ENCODE data around the gene DLG5.
"Not testable (repeated sequence)": the region's sequence is repeated elsewhere in the genome, so short reads cannot be mapped to it uniquely, and the experiment has no call there.

The DLG5 gene

GRCh38 chr10:77771450-77771849 is 155.1 kb downstream of the DLG5 start:
- no peaks in the 10 kb centered on the region for H3K4me1 Mint-ChIP-seq (ENCODE audit: low read depth)
- no peak overlapping the region for H3K27ac Mint-ChIP-seq
- H3K4me3 Mint-ChIP-seq = no peak overlapping the region
- H3K9me3 Mint-ChIP-seq (ENCODE audit: low read depth) = peaks cover 4% of the 10 kb centered on the region
- H3K36me3 Mint-ChIP-seq = no peaks in the 10 kb centered on the region
- no peaks in the 10 kb centered on the region for H3K27me3 Mint-ChIP-seq

- H3K36me3 Mint-ChIP-seq = no peaks in the 10 kb centered on the region
- H3K27ac Mint-ChIP-seq = no peak overlapping the region
- H3K9me3 Mint-ChIP-seq (ENCODE audit: low read depth) = no peaks in the 10 kb centered on the region
- H3K4me1 Mint-ChIP-seq (ENCODE audit: low read depth) = no peaks in the 10 kb centered on the region
- no peak overlapping the region for H3K4me3 Mint-ChIP-seq
- no peaks in the 10 kb centered on the region for H3K27me3 Mint-ChIP-seq
These were observed 155.7 kb downstream of the DLG5 start for GRCh38 chr10:77770868-77771175.

- Mint-ChIP-seq H3K27ac (no peak overlapping the region), H3K4me3 (no peak overlapping the region), H3K9me3 (ENCODE audit: low read depth) (no peaks in the 10 kb centered on the region), H3K27me3 (no peaks in the 10 kb centered on the region), H3K4me1 (ENCODE audit: low read depth) (no peaks in the 10 kb centered on the region), H3K36me3 (no peaks in the 10 kb centered on the region)
These were observed 156.3 kb downstream of the DLG5 start for GRCh38 chr10:77770081-77770867.

GRCh38 chr10:77768039-77768438 is 158.5 kb downstream of the DLG5 start:
- Mint-ChIP-seq H3K4me3 (no peak overlapping the region), H3K36me3 (no peaks in the 10 kb centered on the region), H3K27ac (no peak overlapping the region), H3K9me3 (ENCODE audit: low read depth) (no peaks in the 10 kb centered on the region), H3K4me1 (ENCODE audit: low read depth) (no peaks in the 10 kb centered on the region), H3K27me3 (no peaks in the 10 kb centered on the region)

- no peaks in the 10 kb centered on the region for H3K27me3 Mint-ChIP-seq
- H3K4me3 Mint-ChIP-seq = no peak overlapping the region
- H3K27ac Mint-ChIP-seq = no peak overlapping the region
- H3K9me3 Mint-ChIP-seq (ENCODE audit: low read depth) = no peaks in the 10 kb centered on the region
- no peaks in the 10 kb centered on the region for H3K4me1 Mint-ChIP-seq (ENCODE audit: low read depth)
- H3K36me3 Mint-ChIP-seq = no peaks in the 10 kb centered on the region
These were observed 162.8 kb downstream of the DLG5 start for GRCh38 chr10:77763453-77764430.

- H3K4me1 Mint-ChIP-seq (ENCODE audit: low read depth); H3K36me3 Mint-ChIP-seq; H3K4me3 Mint-ChIP-seq; H3K27me3 Mint-ChIP-seq; H3K27ac Mint-ChIP-seq; H3K9me3 Mint-ChIP-seq (ENCODE audit: low read depth): not testable (repeated sequence)
These were observed 168.1 kb downstream of the DLG5 start for GRCh38 chr10:77758406-77758805.

- no peaks in the 10 kb centered on the region for H3K4me1 Mint-ChIP-seq (ENCODE audit: low read depth)
- H3K27ac Mint-ChIP-seq = no peak overlapping the region
- no peak overlapping the region for H3K4me3 Mint-ChIP-seq
- peaks cover 7% of the 10 kb centered on the region for H3K27me3 Mint-ChIP-seq
- no peaks in the 10 kb centered on the region for H3K9me3 Mint-ChIP-seq (ENCODE audit: low read depth)
- H3K36me3 Mint-ChIP-seq = no peaks in the 10 kb centered on the region
These were observed 170.0 kb downstream of the DLG5 start for GRCh38 chr10:77756319-77757232.

GRCh38 chr10:77746047-77746707 is 180.4 kb downstream of the DLG5 start:
- Mint-ChIP-seq H3K27ac (no peak overlapping the region), H3K4me1 (ENCODE audit: low read depth) (no peaks in the 10 kb centered on the region), H3K9me3 (ENCODE audit: low read depth) (peaks cover 17% of the 10 kb centered on the region), H3K4me3 (no peak overlapping the region), H3K27me3 (peaks cover 13% of the 10 kb centered on the region), H3K36me3 (peaks cover 2% of the 10 kb centered on the region)

- H3K4me3 Mint-ChIP-seq = no peak overlapping the region
- peaks cover 12% of the 10 kb centered on the region for H3K27me3 Mint-ChIP-seq
- no peaks in the 10 kb centered on the region for H3K4me1 Mint-ChIP-seq (ENCODE audit: low read depth)
- no peak overlapping the region for H3K27ac Mint-ChIP-seq
- H3K9me3 Mint-ChIP-seq (ENCODE audit: low read depth) = peaks cover 22% of the 10 kb centered on the region
- no peaks in the 10 kb centered on the region for H3K36me3 Mint-ChIP-seq
These were observed 182.3 kb downstream of the DLG5 start for GRCh38 chr10:77744245-77744644.

GRCh38 chr10:77742172-77742571 is 184.4 kb downstream of the DLG5 start:
- H3K27me3 Mint-ChIP-seq = peaks cover 16% of the 10 kb centered on the region
- H3K36me3 Mint-ChIP-seq = peaks cover 2% of the 10 kb centered on the region
- H3K4me1 Mint-ChIP-seq (ENCODE audit: low read depth) = no peaks in the 10 kb centered on the region
- H3K27ac Mint-ChIP-seq = no peak overlapping the region
- H3K9me3 Mint-ChIP-seq (ENCODE audit: low read depth) = peaks cover 20% of the 10 kb centered on the region
- no peak overlapping the region for H3K4me3 Mint-ChIP-seq

- Mint-ChIP-seq H3K27ac (no peak overlapping the region), H3K27me3 (peaks cover 16% of the 10 kb centered on the region), H3K4me1 (ENCODE audit: low read depth) (no peaks in the 10 kb centered on the region), H3K36me3 (peaks cover 2% of the 10 kb centered on the region), H3K9me3 (ENCODE audit: low read depth) (peaks cover 23% of the 10 kb centered on the region), H3K4me3 (no peak overlapping the region)
These were observed 184.8 kb downstream of the DLG5 start for GRCh38 chr10:77741746-77742145.

All from activated naive CD8-positive, alpha-beta T cell (primary cell).